Gastrocnemius medialis (tissue), 4 donors: ENCODE results near the gene DNAJA3.

Source experiments
- POLR2A ChIP-seq, 2 donors: fragments of 450-650 bp; IDR thresholded peaks; one replicate each; pipeline ENCODE4 v1.6.1; 2017; ENCODE audit warnings: antibody characterized with exemption in 2 of 2, mild to moderate bottlenecking in 2 of 2, moderate library complexity in 2 of 2
- TF ChIP-seq, protein P1 (sequence below), 5 experiments: fragments of 450-650 bp in 3 of 5; fragments of 200-600 bp in 2 of 5; sonication (generic) in 2 of 5; IDR thresholded peaks in 4 of 5; conservative IDR thresholded peaks in 1 of 5; 1 replicate in 4 of 5; 2 replicates in 1 of 5; pipeline ENCODE4 v1.5.1; 2016 to 2019; ENCODE audit warnings: antibody characterized with exemption in 5 of 5, mild to moderate bottlenecking in 3 of 5, moderate library complexity in 3 of 5

DNA sequence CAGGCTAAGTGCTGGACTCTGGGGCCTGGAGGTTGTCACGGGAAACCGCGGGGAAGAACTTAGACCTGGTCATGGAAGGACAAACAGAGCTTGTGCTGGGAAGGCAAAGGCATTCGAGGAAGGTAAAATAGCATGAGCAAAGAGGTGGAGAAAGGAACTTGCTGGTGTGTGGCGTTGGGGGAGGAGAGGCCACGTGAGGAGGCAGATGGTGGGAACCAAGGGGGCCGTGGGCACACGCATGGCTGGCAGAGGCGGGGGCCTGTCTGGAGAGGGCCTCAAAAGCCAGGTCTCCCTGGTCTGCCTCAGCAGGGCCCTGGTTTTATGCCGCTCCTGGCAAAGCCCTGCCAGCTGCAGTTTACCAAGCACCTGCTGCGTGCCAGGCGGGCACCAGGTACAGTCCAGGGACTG is 24.6 kb upstream of the DNAJA3 start:
- no peak for TF ChIP-seq POLR2A (IDR thresholded peaks at IDR 0.05)
- TF ChIP-seq, protein P1, sequence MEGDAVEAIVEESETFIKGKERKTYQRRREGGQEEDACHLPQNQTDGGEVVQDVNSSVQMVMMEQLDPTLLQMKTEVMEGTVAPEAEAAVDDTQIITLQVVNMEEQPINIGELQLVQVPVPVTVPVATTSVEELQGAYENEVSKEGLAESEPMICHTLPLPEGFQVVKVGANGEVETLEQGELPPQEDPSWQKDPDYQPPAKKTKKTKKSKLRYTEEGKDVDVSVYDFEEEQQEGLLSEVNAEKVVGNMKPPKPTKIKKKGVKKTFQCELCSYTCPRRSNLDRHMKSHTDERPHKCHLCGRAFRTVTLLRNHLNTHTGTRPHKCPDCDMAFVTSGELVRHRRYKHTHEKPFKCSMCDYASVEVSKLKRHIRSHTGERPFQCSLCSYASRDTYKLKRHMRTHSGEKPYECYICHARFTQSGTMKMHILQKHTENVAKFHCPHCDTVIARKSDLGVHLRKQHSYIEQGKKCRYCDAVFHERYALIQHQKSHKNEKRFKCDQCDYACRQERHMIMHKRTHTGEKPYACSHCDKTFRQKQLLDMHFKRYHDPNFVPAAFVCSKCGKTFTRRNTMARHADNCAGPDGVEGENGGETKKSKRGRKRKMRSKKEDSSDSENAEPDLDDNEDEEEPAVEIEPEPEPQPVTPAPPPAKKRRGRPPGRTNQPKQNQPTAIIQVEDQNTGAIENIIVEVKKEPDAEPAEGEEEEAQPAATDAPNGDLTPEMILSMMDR (IDR thresholded peaks at IDR 0.05 in 4 of 5, conservative IDR thresholded peaks at IDR 0.05 in 1 of 5): no peak
